Activated T-helper 9 cell treated with anti-CD3 and anti-CD28 coated beads, Interleukin-2, amount 50 U/mL, for 16 hours (primary cell): ENCODE measurements around the gene NCAPD2.
A peak's percentile ranks its signal among the peaks of the same experiment; 100 is the strongest.
"Not testable (repeated sequence)": the region's sequence is repeated elsewhere in the genome, so short reads cannot be mapped to it uniquely, and the experiment has no call there.

ENCODE experiments used
- DNase-seq: peaks from one replicate; pipeline ENCODE4 v3.0.0-alpha.2; 2020; ENCODE audit warnings: low read depth

The NCAPD2 gene

DNA sequence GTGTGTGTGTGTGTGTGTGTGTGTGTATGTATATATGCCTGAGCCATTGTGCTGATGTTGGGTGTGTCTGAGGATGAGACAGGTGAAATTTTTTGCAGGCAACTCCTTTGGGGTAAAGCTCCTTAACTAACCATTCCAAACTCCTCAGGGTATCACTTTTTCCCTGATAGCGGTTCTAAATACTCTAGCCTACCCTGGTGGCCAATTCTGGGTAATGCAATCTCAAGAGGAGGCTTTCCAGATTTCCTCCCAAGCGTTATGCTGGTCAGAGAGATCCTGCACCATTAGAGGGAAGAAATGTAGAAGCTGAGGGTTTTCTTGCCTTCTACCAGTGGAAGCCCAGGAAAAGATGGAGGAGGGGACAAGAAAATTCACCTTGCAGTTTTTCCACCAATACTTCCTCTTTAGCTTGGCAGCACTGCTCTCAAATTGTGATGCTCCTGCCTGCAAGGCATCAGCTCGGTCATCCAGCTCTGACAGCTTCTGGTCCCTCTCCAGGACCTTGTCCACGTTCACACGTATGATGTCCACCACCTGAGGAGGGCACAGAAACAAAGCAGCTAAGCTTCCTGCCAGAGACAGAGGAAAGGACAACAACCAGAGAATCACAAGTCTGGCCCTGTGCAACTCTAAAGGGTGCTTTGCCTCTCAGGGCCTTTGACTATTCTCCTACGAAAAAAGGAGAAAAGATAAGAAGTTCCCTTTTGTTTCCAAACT is 28.3 kb upstream of the NCAPD2 start:
- no peak for DNase-seq

- no peak for DNase-seq
Observed at GRCh38 chr12:6466184-6466573, 27.7 kb upstream of the NCAPD2 start.

DNA sequence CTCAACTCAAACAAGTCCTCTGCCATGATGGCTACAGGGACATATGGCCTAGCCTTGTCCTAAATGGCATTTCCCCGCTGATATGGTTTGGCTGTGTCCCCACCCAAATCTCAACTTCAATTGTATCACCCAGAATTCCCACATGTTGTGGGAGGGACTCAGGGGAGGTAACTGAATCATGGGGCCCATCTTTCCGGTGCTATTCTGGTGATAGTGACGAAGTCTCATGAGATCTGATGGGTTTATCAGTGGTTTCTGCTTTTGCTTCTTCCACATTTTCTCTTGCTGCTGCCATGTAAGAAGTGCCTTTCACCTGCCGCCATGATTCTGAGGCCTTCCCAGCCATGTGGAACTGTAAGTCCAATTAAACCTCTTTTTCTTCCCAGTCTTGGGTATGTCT is 27.2 kb upstream of the NCAPD2 start:
- DNase-seq = not testable (repeated sequence)

DNA sequence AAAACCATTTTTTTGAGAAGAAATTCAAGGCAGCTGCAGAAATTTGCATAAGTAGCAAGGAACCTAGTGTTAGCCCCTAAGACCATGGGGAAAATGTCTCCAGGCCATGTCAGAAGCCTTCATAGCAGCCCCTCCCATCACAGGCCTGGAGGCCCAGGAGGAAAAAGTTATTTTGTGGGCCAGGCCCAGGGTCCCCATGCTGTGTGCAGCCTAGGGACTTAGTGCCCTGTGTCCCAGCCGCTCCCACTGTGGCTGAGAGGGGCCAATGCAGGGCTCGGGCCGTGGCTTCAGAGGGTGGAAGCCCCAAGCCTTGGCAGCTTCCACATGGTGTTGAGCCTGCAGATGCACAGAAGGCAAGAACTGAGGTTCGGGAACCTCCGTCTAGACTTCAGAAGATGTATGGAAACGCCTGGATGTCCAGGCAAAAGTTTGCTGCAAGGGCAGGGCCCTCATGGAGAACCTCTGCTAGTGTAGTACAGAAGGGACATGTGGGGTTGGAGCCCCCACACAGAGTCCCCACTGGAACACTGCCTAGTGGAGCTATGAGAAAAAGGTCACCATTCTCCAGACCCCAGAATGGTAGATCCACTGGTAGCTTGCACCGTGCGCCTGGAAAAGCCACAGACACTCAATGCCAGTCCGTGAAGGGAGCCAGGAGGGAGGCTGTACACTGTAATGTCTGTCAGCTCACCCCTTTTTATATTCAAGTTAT is 26.2 kb upstream of the NCAPD2 start:
- DNase-seq = not testable (repeated sequence)

DNA sequence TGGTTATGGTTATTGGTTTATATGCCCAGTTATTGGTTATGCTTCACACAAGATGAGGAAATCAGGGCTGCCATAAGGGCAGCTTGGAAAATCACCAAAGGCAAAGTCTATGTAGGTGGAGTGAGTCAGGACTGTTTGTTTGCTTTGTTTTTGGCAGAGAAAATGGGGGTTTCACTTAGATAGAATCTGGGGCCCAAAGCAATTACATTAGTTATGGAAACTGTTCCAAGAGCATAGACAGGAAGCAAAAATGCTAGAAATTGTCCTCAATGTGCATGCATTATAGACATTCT is 25.7 kb upstream of the NCAPD2 start:
- no peak for DNase-seq

- no peak for DNase-seq
Observed at GRCh38 chr12:6469092-6469491, 24.8 kb upstream of the NCAPD2 start.

GRCh38 chr12:6469609-6470374 is 24.1 kb upstream of the NCAPD2 start:
- no peak for DNase-seq

GRCh38 chr12:6470375-6471163 is 23.3 kb upstream of the NCAPD2 start, which contains the start of gene VAMP1:
VAMP1 (minus strand) TSS chr12:6470677; CDS start chr12:6470531, 146 bp downstream.
- DNase-seq = peak; percentile 95

DNA sequence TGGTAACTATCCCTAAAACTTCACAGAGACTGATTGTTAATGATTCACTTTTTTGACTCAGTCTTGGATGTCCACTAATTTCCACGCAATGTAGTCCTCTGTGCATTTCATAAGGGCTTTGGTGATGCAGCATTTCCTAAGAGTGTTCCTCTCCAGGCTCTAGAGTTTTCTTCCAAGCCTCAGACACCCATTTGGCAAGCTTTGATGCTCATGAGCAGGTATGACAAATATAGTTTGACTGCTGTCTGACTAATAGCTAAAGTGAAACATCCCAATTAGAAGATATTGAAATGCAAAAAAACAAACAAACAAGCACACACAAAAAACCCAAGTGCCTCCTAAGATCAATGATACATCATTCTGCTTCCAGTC is 21.9 kb upstream of the NCAPD2 start:
- no peak for DNase-seq

- DNase-seq = no peak
Observed at GRCh38 chr12:6472491-6472890, 21.4 kb upstream of the NCAPD2 start.

- not testable (repeated sequence) for DNase-seq
Observed at GRCh38 chr12:6475233-6475975, 18.5 kb upstream of the NCAPD2 start.

GRCh38 chr12:6476489-6476888 is 17.4 kb upstream of the NCAPD2 start:
- DNase-seq = no peak

DNA sequence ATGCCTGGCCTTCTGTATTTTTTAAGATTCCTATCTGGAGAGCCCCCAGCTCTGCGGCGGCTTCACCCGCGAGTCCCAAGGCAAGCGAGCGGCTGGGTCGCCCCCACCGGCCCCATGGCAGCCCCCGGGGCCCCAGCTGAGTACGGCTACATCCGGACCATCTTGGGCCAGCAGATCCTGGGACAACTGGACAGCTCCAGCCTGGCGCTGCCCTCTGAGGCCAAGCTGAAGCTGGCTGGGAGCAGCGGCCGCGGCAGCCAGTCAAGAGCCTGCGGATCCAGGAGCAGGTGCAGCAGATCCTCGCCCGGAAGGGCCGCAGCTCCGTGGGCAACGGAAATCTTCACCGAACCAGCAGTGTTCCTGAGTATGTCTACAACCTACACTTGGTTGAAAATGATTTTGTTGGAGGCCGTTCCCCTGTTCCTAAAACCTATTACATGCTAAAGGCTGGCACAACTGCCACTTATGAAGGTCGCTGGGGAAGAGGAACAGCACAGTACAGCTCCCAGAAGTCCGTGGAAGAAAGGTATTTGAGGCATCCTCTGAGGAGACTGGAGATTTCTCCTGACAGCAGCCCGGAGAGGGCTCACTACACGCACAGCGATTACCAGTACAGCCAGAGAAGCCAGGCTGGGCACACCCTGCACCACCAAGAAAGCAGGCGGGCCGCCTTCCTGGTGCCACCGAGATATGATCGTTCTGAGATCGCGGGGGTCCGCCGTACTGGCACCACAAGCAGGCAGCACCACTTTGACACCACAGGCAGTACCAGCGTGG is 16.1 kb upstream of the NCAPD2 start:
- DNase-seq = not testable (repeated sequence)

DNA sequence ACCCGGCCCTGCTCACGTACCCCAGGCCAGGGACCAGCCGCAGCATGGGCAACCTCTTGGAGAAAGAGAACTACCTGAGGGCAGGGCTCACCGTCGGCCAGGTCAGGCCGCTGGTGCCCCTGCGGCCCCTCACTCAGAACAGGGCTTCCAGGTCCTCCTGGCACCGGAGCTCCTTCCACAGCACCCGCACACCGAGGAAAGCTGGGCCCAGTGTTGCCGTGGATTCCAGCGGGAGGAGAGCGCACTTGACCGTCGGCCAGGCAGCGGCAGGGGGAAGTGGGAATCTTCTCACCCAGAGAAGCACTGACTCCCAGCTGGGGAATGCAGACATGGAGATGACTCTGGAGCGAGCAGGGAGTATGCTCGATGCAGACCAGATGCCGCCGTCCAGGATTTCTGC is 15.5 kb upstream of the NCAPD2 start:
- DNase-seq = no peak

- DNase-seq = no peak
Observed at GRCh38 chr12:6488240-6488639, 5.7 kb upstream of the NCAPD2 start.

- no peak for DNase-seq
Observed at GRCh38 chr12:6489449-6489848, 4.5 kb upstream of the NCAPD2 start.

- not testable (repeated sequence) for DNase-seq
Observed at GRCh38 chr12:6490673-6491072, 3.2 kb upstream of the NCAPD2 start.

- DNase-seq = peak; percentile 90
Observed at GRCh38 chr12:6492838-6493496, 935 bp upstream of the NCAPD2 start, which contains the start of gene MRPL51. MRPL51 (minus strand) TSS chr12:6493262; CDS start chr12:6493136, 126 bp downstream.

GRCh38 chr12:6494258-6494743 is 399 bp downstream of the NCAPD2 start:
- no peak for DNase-seq

DNA sequence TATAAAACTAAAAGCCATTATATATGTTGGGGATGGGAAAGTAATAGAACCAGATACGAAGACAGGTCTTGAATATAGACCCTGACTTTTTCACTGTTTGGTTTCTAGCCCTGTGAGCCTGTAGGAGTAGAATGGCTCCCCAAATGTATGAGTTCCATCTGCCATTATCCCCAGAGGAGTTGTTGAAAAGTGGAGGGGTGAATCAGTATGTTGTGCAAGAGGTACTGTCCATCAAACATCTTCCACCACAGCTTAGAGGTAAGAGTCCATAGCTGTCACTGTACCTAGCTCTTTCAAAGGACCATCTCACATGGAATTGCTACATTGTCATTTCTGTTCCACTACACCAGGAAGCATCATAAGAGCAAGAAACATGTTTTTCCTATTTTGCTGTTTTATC is 1.1 kb downstream of the NCAPD2 start:
- DNase-seq = no peak
